Hematopoietic multipotent progenitor cell treated with erythropoietin and hydrocortisone succinate and interleukin-3 and kit ligand, for 6 days (in vitro differentiated cells): ENCODE data around the gene CCDC38.

ENCODE experiments used
- DNase-seq: peaks from one replicate; pipeline ENCODE4 v3.0.0-alpha.2; 2015

CCDC38 gene

DNA sequence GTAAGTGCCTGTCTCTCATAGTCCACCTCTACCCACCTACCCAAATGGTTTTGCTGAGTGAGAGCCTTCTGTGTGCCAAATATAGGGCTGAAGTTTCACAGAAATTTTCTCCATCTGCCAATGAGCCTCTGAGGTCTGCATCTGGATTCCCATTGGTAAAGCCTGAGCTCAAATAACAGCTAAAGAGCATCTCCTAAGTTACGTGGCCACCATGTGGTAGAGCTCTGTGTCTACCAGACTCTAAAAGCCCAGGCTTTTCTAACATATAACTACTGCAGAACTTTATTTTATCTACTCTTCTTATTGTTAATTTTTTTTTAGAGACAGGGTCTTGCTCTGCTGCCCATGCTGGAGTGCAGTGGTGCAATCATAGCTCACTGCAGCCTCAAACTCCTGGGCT lies 16.7 kb upstream of the CCDC38 start:
- peak; percentile 44 for DNase-seq

DNA sequence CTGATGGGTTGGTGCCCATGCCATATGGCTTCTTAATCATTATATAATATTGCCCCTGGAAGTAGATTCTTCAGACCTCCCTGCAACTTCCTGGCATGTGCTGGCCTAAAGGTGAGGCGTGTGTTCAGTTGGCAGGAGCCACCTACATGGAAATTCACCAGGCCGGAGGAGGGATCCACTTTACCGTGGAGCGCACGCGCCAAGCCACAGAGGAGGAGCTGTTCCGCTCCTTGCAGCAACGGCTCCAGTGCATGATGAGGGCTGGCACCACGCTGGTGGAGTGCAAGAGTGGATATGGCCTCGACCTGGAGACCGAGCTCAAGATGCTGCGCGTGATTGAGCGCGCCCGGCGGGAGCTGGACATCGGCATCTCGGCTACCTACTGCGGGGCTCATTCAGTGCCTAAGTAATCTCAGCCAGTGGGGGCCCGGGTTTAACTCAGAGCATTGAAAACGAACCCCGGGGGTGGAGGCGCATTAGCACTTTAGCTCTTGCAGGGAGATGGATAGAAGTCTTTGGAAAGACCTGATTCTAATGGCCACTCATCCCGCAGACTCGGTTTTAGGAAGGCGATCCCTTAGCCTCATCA lies 14.2 kb upstream of the CCDC38 start:
- DNase-seq = no peak

DNA sequence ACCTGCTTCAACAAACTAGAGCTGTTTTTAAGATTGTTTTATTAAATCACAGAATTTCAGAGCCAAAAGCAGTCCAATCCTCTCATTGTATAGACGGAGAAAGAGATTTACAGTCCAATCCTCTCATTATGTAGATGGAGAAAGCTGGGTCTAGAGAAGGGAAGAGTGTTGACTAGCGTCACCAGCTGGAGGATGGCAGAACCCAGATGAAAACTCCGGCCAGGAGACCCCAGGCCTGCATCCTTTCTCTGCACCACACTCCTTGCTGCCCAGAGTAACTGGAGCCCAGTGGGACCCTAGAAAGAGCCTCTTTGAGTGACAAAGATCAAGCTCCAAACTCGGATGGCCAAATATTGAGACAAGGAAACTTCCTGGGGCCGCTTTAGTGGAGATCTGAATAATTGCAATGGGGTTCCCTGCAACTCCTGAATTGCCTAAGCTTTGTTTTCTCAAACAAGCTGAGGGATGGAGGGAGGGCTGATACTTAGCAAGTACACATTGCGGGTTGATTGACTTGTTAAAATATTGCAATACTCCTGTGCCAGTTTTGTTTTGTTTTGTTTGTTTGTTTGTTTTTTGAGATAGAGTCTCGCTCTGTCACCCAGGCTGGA lies 13.2 kb upstream of the CCDC38 start:
- no peak for DNase-seq

DNA sequence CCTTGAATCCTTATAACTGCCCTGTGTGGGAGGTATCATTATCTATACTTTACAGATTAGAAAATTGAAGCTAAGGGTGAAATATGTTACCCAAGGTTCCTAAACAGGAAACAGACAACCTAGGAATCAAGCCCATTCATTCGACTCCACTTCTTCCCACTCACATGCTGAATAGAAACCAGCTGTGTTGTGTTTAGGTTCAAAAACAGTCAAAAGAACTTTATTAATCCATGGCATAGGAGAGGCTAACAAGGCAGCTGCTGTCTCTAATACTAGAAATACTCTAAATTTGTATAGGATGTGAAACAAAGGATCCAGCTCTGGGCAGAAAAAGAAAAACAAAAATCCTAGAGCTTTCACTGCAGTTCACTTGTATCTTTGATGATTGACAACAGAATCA lies 10.6 kb upstream of the CCDC38 start:
- no peak for DNase-seq

DNA sequence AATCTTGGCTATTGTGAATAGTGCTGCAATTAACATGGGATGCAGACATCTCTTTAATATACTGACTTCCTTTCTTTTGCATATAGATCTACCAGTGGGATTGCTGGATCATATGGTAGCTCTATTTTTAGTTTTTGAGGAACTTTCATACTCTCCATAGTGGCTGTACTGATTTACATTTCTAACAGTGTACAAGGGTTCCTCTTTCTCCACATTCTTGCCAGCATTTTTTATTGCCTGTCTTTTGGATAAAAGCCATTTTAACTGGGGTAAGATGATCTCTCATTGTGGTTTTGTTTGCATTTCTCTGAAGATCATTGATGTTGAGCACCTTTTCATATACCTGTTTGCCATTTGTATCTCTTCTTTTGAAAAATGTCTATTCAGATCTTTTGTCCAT lies 9.1 kb upstream of the CCDC38 start:
- no peak for DNase-seq

DNA sequence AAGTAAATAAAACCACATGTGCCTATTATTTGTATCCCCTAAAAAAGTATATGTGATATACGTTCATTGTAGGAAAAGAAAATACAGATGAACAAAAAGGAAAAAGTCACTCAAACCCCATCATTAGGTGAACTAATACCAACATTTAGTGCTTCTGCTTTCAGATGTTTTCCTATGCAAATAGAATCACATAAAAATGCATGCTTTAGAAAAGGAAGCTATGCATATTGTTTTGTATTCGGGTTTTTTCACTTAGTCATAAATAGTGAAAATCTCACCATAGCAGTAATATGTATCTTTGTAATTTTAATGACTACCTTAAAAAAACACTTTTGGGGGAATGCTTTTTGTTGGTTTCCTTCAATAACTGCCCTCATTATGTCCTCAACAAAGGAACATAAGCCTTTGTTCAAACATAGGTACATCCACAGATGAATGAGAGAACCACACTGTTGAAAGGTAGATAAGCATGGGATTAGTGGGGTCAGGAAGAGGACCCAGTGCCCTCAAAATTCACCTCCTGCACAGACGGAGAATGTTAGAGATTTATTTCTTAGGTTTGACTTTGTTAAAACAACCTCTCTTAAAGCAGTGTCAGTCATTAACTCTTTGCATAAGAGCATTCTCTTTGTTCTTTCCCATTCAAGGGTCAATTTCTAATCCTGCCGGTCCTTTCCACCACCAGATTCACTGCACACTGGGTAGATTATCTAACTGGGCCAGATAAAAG lies 7.2 kb upstream of the CCDC38 start:
- DNase-seq = no peak

DNA sequence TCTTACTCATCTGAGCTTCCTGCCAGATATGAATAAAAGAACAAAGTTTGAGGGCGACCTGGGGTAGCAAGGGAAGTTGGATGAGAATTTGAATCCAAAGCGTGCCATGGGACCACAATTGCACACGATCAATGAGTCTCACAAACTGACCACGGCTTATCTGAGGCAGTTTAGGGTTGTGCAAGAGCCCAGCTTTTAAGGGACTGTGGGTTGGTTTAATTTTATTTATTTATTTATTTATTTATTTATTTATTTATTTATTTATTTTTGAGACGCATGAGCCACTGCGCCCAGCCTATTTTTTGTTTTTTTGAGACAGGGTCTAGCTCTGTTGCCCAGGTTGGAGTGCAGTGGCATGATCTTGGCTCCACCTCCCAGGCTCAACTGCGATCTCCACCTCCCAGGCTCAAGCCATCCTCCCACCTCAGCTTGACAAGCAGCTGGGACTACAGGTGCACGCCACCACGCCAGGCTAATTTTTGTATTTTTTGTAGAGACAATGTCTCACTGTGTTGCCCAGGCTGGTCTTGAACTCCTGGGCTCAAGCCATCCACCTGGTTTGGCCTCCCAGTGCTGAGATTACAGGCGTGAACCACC lies 1.8 kb upstream of the CCDC38 start:
- DNase-seq = peak; percentile 16

DNA sequence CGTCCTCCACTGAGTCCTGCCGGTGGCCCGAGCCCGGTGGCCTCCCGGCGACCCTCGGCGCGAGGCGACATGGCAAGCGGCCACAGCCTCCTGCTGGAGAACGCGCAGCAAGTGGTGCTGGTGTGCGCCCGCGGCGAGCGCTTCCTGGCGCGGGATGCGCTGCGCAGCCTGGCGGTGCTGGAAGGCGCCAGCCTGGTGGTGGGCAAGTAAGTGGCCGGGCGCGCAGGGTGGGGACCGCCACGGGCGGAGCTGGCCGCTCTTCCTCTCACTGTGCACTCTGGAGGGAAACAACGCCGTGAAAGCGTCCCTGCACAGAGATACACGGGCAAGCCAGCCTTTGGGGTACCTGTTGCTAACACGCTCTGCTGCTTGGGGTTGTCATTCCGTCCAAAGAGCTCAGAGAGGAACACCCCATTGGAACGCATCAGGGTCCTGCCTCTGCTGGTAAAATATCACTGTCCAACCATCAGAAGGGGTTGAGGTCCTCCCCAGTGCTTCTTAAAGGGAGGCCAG lies 972 bp upstream of the CCDC38 start, which contains the start of gene AMDHD1:
TSS of gene AMDHD1 (plus strand) at position 2 of the 513 bp plus-strand sequence. CDS start at position 70, 68 bp downstream.
- DNase-seq = peak; percentile 67

DNA sequence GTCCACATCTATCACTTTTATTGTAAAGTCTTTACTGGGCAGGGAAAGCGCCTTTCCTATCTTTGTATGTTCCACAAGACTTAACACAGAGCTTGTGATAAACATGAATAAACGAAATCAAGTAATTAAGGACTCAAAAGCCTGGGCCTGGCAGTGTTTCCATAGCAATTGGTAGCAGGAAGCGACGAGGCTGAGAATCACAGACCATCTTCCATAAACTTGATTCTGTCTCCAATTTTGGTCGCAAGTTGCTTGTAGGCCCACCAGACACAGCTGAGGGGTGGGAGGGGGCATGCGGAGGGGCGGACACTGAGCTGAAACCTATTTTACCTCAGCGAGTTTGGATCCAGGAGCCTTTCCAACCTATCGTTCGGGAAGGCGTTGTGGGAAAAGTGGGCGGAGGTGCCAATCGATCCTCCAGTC lies 302 bp downstream of the CCDC38 start:
- DNase-seq = peak; percentile 46

DNA sequence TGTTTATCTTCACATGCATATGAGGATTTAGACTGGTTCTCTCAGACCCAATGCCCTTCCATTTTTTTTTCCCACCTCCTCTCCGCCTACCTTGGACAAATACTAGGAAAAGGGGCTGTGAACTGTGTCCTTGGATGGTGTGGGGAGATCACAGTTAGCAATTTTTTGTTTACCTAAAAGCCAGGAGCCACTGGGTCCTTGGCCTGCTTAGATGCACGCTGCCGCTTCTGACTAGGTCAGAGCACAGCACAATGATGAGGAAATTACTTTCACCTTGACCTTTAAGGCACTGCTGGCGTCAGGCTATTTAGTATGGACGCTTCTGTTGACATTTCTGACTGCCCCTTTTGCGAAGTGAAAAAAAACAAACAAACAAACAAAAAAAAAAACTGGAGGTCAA lies 1.9 kb downstream of the CCDC38 start:
- DNase-seq = no peak

DNA sequence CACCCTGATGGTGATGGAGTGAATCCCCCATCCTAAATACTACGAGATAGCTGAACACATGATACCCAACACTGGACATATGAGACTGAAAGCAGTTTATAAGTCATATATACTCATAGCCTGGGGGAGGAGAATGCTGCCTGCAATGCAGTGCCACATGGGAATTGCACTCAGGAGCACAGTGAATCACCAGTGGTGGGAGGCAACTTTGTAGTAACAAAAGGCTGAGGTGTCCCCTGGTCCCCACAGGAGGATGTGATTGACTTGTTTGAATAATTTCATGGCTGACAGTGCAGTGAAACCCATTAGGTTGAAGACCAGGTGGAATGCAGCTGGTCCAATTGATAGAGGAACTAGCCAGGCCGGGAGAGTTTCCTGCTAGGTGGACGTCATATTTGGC lies 20.2 kb downstream of the CCDC38 start:
- DNase-seq = no peak

DNA sequence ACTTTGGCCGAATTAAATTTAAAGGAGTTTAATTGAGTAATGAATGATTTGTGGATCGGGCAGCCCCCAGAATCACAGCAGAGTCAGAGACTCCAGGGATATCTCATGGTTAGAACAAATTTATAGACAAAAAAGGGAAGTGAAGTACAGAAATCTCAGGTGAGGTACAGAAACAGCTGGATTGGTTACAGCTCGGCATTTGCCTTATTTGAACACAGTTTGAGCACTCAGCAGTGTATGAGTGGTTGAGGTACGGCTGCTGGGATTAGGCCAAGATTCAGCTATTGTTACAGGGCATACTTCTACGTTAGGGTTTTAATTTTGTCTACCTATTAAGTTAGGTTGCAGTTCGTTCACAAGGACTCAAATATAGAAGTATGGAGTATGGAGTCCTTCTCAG lies 23.3 kb downstream of the CCDC38 start:
- no peak for DNase-seq

DNA sequence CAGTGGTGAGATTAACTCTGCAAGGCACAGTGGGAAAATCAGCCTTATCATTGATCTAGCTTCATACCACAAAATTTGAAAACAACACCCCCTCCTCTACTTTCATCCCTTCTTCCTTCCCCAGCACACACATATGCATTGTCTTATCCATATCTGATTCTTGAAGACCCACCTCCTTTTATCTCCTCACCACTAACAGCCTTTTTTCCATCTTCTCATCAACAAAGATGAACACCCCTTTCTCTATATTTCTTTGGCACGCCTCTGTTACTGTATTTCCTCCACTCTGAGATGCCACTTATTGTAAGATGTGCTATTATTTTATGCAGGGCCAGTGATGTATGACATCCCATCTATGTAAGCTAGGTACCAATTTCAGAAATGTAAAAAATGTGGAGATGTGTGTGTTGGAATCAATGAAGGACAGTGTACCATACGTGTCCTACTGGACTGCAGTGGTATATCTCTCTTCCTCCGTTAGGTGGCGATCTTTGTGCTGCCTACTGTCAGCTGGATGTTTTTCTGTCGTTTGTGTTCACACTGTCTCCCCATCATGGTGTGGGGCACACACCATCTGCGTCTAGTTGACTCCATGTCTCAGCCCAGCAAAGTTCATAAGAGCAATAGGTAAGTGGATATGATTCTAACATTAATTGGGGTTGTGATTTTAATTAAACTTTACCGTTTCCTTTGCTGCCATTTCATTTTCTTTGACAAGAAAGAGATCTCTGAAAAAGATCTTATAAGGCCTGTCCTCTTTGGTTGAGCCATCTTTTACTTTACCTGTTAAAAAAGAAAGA lies 24.0 kb downstream of the CCDC38 start:
- peak; percentile 82 for DNase-seq

DNA sequence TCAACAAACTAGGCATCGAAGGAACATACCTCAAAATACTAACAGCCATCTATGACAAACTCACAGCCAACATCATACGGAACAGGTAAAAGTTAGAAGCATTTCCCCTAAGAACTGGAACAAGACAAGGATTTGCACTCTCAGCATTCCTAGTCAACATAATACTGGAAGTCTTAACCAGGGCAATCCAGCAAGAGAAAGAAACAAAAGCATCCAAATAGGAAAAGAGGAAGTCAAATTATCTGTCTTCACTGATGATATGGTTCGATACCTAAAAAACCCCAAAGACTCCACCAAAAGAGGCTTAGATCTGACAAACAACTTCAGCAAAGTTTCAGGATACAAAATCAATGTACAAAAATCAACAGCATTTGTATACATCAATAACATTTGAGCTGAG lies 32.5 kb downstream of the CCDC38 start:
- no peak for DNase-seq

DNA sequence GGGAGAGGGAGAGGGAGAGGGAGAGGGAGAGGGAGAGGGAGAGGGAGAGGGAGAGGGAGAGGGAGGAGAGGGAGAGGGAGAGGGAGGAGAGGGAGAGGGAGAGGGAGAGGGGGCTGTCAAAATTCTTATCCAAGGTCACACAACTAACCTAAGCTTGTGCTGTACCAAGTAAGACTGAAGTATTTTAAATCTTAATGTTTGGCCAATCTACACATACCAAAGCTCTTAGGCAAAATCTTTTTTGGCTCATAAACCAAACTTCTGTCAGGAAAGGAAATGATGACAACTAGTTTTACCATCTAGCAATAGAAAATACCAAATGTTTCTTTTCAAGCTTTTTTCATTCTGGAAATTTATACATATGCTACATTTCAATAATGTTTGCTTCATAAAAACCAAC lies 33.8 kb downstream of the CCDC38 start:
- DNase-seq = no peak

DNA sequence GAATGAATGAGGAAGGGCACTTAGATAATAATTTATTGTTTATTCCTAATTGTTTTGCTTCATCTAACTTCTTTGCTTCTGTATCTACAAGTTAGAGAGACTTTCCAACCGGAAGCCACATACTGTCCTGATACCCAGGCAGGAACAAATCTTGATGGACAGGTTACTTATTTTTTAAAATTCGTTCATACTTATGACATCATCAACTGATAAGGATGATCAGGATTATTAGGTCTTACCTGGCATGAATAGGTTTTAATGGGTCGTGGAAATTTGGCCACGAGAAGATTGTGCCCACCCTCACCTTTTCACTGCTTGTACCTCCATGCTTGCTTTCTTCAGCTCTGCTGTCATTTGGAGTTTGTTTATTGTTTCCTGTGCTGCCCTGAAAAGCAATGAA lies 44.3 kb downstream of the CCDC38 start:
- DNase-seq = no peak

DNA sequence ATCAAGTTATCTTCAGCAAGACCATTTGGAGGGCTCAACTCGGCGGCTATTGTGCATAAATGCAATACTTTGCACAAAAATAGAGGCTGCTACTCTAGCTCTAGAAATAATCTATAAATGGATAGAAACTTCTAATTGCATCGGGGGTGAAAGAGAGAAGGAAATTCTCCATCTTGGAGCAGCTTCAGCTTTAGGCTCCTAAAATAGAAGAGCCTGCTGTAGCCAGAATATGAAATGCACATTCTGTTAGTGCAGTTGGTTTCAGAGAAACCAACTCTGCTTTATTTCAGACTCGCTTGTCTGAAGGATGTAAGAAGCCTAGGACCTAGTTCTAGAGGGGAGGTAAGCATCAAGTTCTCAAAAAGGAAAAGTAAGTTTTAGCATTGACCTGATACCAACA lies 45.6 kb downstream of the CCDC38 start:
- DNase-seq = no peak

DNA sequence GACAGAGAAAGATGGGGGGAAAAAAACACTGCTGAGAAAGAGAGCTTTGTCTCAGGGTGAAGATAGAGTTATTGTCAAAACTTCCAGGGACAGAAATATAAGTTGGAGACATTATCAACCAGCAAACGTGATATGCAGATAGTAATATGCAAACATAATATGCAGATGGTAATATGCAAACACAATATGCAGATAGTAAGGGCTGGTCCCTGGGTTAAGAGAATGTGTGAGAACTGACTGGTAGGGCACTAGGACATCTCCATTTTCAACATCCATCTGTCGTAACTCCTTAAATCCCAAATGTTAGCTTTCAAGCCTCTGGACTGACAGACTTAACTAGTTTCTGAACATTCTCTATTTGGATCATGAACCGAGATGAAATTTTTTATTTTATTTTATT lies 51.5 kb downstream of the CCDC38 start:
- DNase-seq = no peak

DNA sequence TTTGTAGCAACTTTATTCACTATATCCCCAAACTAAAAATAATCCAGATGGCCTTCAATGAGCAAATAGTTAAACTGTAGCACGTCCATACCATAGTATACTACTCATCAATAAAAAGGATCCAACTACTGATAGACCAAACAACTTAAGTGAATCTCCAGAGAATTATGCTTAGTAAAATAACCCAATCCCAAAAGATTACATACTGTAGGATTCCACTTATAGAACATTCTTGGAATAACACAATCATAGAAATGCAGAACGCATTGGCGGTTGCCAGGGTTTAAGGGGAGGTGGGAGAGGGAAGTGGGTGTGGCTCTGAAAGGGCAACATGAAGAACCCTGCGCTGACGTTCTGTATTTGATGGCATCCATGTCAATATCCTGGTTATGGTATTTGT lies 55.1 kb downstream of the CCDC38 start:
- DNase-seq = no peak

DNA sequence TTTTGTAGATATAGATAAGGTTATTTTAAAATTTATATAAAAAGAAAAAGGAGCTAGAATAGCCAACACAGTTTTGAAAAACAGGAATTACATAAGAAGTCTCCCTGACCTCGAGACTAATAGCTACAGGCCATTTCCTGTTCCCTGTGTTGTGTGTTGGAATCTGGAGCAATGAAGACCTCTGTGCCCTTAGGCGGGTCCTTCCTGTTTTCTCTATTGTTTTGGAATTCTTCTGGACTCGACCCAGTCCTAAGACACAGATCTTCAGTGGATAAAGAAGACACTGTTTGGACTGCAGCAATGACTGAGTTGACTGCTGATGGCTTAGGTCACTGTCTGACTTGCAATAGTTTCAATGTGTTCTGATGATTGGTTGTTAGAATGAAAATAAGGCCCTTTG lies 57.4 kb downstream of the CCDC38 start:
- no peak for DNase-seq

DNA sequence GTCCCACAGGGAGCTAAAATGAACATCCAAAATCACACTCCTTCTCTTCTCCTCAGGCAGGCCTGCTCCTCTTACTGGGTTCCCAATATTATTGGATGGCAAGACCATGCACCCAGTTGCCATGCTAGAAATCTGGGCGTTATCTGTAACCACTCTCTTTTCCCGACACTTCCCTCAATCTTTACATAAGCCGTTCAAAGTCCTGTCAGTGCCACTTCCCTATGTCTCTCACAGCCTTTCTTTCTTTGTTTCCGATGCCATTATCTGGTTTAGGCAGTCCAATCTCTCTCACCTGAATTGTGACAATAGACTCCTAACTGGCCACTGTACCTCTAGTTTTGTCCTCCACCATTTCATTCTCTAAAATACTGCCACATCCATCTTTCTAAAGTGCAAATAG lies 59.5 kb downstream of the CCDC38 start:
- DNase-seq = no peak

DNA sequence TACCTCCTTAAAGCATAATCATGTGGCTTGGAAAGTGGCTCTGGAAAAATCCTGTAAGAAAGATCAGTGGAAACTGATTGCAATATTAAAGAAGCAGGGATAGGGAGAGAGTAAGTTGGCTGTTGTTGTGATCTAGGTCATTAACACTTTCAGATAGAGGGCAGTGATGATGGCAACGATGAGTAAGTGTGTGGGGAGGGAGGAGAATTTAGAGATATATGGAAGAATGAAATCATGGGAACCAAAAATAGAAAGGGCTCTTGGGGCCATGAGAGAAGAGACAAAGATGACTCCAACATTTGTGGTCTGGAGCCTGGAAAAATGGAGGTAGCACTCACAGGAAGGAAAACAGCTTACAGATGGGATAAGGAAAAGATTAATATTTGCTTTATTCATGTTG lies 60.3 kb downstream of the CCDC38 start:
- no peak for DNase-seq
